AG04449 (cell line): ENCODE results near the gene AFAP1.

Experiments used
- CTCF ChIA-PET: fragments of 350-600 bp; formaldehyde crosslinking; extraction: SDS; loops from one replicate; lab custom pipeline; 2021; ENCODE audit warnings: antibody characterized with exemption; lab: Yijun Ruan, JAX
- POLR2A ChIA-PET: fragments of 400-600, 350-600 bp; formaldehyde crosslinking; extraction: SDS; loops from one replicate; lab custom pipeline; 2020; ENCODE audit warnings: antibody characterized with exemption, inconsistent platforms; lab: Yijun Ruan, JAX
- DNase-seq: peaks from one replicate; pipeline ENCODE4 v3.0.0-alpha.2; 2010; ENCODE audit warnings: low read depth, low spot score
- H3K4me3 ChIP-seq: 2 replicates; pipeline ENCODE4 v1.5.1; 2011; ENCODE audit warnings: low read depth, mild to moderate bottlenecking, control low read depth, low read length
- TF ChIP-seq, protein P1 (sequence below): IDR thresholded peaks from one replicate; pipeline ENCODE4 v1.5.1; 2011; ENCODE audit warnings: mild to moderate bottlenecking, moderate library complexity, low read length, control low read depth, inconsistent platforms; ENCODE audit not compliant: insufficient read depth; ENCODE audit errors: missing control alignments

AFAP1 gene

DNA sequence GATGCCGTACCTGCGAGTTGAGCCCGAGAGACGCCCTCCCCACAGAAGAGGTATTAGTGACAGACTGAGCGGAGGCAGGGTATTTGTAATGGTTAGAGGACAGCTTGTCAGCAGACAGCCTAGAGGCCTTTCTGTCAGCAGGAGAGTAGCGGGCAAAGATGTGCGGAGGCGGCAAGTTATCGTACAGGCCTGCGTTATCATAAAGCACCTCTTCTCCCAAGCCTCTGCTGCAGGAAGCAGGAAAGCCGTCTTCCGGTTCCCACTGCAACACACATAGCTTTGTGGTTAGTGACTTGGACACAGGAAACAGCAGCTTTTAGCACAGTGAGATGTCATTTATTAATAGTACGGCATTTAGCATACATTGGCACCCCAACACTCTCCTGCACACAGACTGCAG lies 158.3 kb downstream of the AFAP1 start:
- POLR2A ChIA-PET: no interaction called here
- CTCF ChIA-PET: interaction anchor here (0.6 to 0.8 kb wide), 2 partner anchors 10 to 158 kb away, joined by 3 read pairs; partner anchors contain the start of gene AFAP1
- TF ChIP-seq, protein P1, sequence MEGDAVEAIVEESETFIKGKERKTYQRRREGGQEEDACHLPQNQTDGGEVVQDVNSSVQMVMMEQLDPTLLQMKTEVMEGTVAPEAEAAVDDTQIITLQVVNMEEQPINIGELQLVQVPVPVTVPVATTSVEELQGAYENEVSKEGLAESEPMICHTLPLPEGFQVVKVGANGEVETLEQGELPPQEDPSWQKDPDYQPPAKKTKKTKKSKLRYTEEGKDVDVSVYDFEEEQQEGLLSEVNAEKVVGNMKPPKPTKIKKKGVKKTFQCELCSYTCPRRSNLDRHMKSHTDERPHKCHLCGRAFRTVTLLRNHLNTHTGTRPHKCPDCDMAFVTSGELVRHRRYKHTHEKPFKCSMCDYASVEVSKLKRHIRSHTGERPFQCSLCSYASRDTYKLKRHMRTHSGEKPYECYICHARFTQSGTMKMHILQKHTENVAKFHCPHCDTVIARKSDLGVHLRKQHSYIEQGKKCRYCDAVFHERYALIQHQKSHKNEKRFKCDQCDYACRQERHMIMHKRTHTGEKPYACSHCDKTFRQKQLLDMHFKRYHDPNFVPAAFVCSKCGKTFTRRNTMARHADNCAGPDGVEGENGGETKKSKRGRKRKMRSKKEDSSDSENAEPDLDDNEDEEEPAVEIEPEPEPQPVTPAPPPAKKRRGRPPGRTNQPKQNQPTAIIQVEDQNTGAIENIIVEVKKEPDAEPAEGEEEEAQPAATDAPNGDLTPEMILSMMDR: no peak
- no peak for DNase-seq
- no peak overlapping the region for H3K4me3 ChIP-seq

DNA sequence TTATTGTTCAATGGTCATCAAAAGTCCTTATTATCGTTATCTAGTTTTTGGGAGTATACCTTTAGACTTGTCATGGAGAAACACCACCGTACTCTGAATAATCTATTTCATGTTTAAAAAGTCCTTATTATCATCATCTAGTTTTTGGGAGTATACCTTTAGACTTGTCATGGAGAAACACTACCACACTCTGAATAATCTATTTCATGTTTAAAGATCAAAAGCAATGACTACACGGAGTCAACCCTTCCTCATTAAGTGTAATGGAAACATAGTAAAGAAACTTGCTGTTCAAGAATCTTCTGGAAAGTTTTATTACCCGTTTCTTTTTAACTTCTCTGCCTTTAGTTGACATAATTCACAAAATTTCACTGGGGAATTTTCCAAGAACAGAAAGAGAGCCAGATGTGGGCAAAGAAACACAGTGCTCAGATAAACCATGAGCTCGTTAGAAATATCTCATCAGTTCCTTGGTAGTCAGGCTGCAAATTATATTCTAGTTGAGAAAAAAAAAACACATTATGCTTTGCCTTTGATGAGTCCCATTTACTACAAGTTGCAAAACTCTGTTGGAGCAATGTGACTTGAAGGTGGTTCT lies 158.8 kb downstream of the AFAP1 start:
- POLR2A ChIA-PET: no interaction called here
- DNase-seq: no peak
- CTCF ChIA-PET: interaction anchor here (0.6 to 2.5 kb wide), 7 partner anchors 10 to 207 kb away, joined by 3 to 13 read pairs (median 8); partner anchors contain the start of gene AFAP1
- TF ChIP-seq, protein P1: no peak
- H3K4me3 ChIP-seq: no peak overlapping the region

DNA sequence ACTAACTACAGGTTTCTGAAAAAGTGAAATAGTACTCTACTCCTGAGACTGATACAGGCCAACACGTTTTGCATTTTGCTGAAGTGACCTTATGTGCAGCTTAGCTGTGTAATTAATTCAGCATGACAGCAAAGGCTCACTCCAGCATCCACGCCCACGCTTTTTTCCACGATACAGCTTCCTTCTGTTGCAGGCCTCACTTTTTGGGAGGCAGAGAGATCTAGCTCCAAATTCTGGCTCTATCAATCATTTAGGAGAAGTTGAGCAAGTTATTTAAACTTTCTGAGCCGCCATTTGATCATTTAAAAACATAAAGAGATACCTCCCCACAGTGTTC lies 160.3 kb downstream of the AFAP1 start:
- H3K4me3 ChIP-seq: no peak overlapping the region
- ChIA-PET CTCF (interaction anchor here (1.5 to 2.5 kb wide), 4 partner anchors 9 to 209 kb away, joined by 8 to 13 read pairs (median 8); no protein-coding TSS in a partner anchor), POLR2A (no interaction called here)
- DNase-seq: no peak
- TF ChIP-seq, protein P1: no peak

GRCh38 chr4:7778510-7779431 lies 160.9 kb downstream of the AFAP1 start:
- POLR2A ChIA-PET: no interaction called here
- DNase-seq: no peak
- CTCF ChIA-PET: interaction anchor here (0.9 to 2.5 kb wide), 5 partner anchors 17 to 209 kb away, joined by 3 to 9 read pairs (median 8); no protein-coding TSS in a partner anchor
- no peak overlapping the region for H3K4me3 ChIP-seq
- TF ChIP-seq, protein P1: no peak

GRCh38 chr4:7777871-7778509 lies 161.7 kb downstream of the AFAP1 start:
- H3K4me3 ChIP-seq: no peak overlapping the region
- ChIA-PET CTCF (interaction anchor here (0.6 to 2.5 kb wide), 5 partner anchors 22 to 210 kb away, joined by 3 to 8 read pairs (median 4); no protein-coding TSS in a partner anchor), POLR2A (no interaction called here)
- DNase-seq: no peak
- TF ChIP-seq, protein P1: no peak
